GM12878 (cell line): Measurements from ENCODE around the gene METTL9. TPM values are rescaled to one million over a fixed set of nuclear protein-coding genes. Genes with fewer than 3 reads are reported as not detected.

Experiments
- ATAC-seq: fragments of 200-7000 bp; cut with Tn5 transposase; 3 replicates; pipeline ENCODE4 v1.9.1; 2020; ENCODE audit warnings: mild to moderate bottlenecking, moderate library complexity
- BruUV-seq: library from RNA; stranded (reverse); fragments of 400-500 nt; replicated peaks from 2 replicates; lab custom pipeline; 2021; lab: Mats Ljungman, UMichigan
- CTCF ChIA-PET: fragments of 300-600 bp; sonication (Branson Sonifier 250); formaldehyde crosslinking; extraction: SDS; loops from one replicate; lab custom pipeline; 2021; ENCODE audit warnings: inconsistent platforms; lab: Yijun Ruan, JAX
- POLR2A ChIA-PET: fragments of 350-600 bp; formaldehyde crosslinking; extraction: SDS; loops from one replicate; lab custom pipeline; 2021; ENCODE audit warnings: inconsistent platforms; lab: Charles Lee
- RAD21 ChIA-PET: fragments of 300-600 bp; sonication (Branson Sonifier 250); formaldehyde crosslinking; loops from one replicate; lab custom pipeline; 2023; ENCODE audit warnings: antibody characterized with exemption; ENCODE audit not compliant: unreplicated experiment; lab: Charles Lee
- SMC1A ChIA-PET: fragments of 300-600 bp; sonication (Branson Sonifier 250); formaldehyde crosslinking; loops from one replicate; lab custom pipeline; 2023; ENCODE audit not compliant: unreplicated experiment, uncharacterized antibody; lab: Charles Lee
- DNase-seq: peaks from one replicate; pipeline ENCODE4 v3.0.0-alpha.2; 2011; ENCODE audit warnings: low read depth, low spot score
- FAIRE-seq: peaks from 3 replicates; lab custom pipeline; 2011; peaks lifted over from hg19 to GRCh38; lab: Jason Lieb, UNC
- H2AFZ ChIP-seq: 2 replicates; pipeline ENCODE4 v1.6.0; 2011; ENCODE audit warnings: low read depth, low read length, control low read depth; ENCODE audit not compliant: control insufficient read depth
- H3K27ac ChIP-seq: 2 replicates; pipeline ENCODE4 v1.5.1; 2011; ENCODE audit warnings: control low read depth; ENCODE audit not compliant: control insufficient read depth, insufficient read depth
- H3K27me3 ChIP-seq, 2 experiments: replicated peaks in 1 of 2; 2 replicates each; pipeline versions ENCODE4 v1.6.0 to v1.6.1; 2011; ENCODE audit warnings: low read length in 1 of 2; ENCODE audit not compliant: control insufficient read depth in 2 of 2, insufficient read depth in 2 of 2
- H3K36me3 ChIP-seq, 2 experiments: 2 replicates each; pipeline ENCODE4 v1.5.1; 2011; ENCODE audit warnings: low read length in 1 of 2; ENCODE audit not compliant: control insufficient read depth in 2 of 2, insufficient read depth in 2 of 2
- H3K4me1 ChIP-seq: 2 replicates; pipeline ENCODE4 v1.6.1; 2011; ENCODE audit warnings: mild to moderate bottlenecking, low read length, moderate library complexity, mixed read lengths; ENCODE audit not compliant: control insufficient read depth, insufficient read depth
- H3K4me2 ChIP-seq: 2 replicates; pipeline ENCODE4 v1.6.0; 2011; ENCODE audit warnings: control low read depth; ENCODE audit not compliant: control insufficient read depth, insufficient read depth
- H3K4me3 ChIP-seq: fragments of 200-600 bp; sonication (generic); 2 replicates; pipeline ENCODE4 v1.5.1; 2016
- H3K79me2 ChIP-seq: 2 replicates; pipeline ENCODE4 v1.6.0; 2011; ENCODE audit warnings: low read length; ENCODE audit not compliant: control insufficient read depth, insufficient read depth
- H3K9ac ChIP-seq: 2 replicates; pipeline ENCODE4 v1.8.0; 2011; ENCODE audit warnings: low read length, control low read depth, mixed read lengths; ENCODE audit not compliant: control insufficient read depth, insufficient read depth
- H3K9me3 ChIP-seq: replicated peaks from 3 replicates; pipeline ENCODE4 v1.5.1; 2011; ENCODE audit warnings: mild to moderate bottlenecking, low read length; ENCODE audit not compliant: control insufficient read depth, insufficient read depth
- H4K20me1 ChIP-seq: 2 replicates; pipeline ENCODE4 v1.6.0; 2011; ENCODE audit not compliant: control insufficient read depth, insufficient read depth
- ATF2 ChIP-seq: IDR thresholded peaks from 2 replicates; pipeline ENCODE4 v1.6.1; 2012; ENCODE audit warnings: low read length, inconsistent platforms
- BACH1 ChIP-seq: fragments of 450-650 bp; IDR thresholded peaks from 2 replicates; pipeline ENCODE4 v1.6.1; 2017; ENCODE audit warnings: mild to moderate bottlenecking, borderline replicate concordance
- CEBPB ChIP-seq, 2 experiments: fragments of 150-350 bp in 1 of 2; IDR thresholded peaks; 2 replicates each; pipeline ENCODE4 v1.6.1; 2012 to 2014; ENCODE audit warnings: low read depth in 2 of 2, low read length in 2 of 2, borderline replicate concordance in 1 of 2, inconsistent platforms in 1 of 2
- GATAD2B ChIP-seq: fragments of 450-650 bp; conservative IDR thresholded peaks from 2 replicates; pipeline ENCODE4 v1.6.1; 2017; ENCODE audit warnings: low read depth, mild to moderate bottlenecking, moderate library complexity
- KLF5 ChIP-seq: fragments of 450-650 bp; IDR thresholded peaks from 2 replicates; pipeline ENCODE4 v1.6.1; 2014; ENCODE audit warnings: mild to moderate bottlenecking; ENCODE audit not compliant: partially characterized antibody
- NKRF ChIP-seq: fragments of 450-650 bp; conservative IDR thresholded peaks from 2 replicates; pipeline ENCODE4 v1.6.1; 2017; ENCODE audit warnings: mild to moderate bottlenecking, moderate library complexity
- PAX8 ChIP-seq: fragments of 450-650 bp; IDR thresholded peaks from 2 replicates; pipeline ENCODE4 v1.6.1; 2017; ENCODE audit warnings: mild to moderate bottlenecking, moderate library complexity
- RB1 ChIP-seq: fragments of 450-650 bp; formaldehyde crosslinking; IDR thresholded peaks from 2 replicates; pipeline ENCODE4 v1.6.1; 2017; ENCODE audit warnings: mild to moderate bottlenecking, borderline replicate concordance
- SKIL ChIP-seq: fragments of 450-650 bp; IDR thresholded peaks from 2 replicates; pipeline ENCODE4 v1.6.1; 2017; ENCODE audit warnings: mild to moderate bottlenecking, low read depth, inconsistent platforms; ENCODE audit not compliant: poor library complexity, severe bottlenecking
- TAF1 ChIP-seq: IDR thresholded peaks from 2 replicates; pipeline ENCODE4 v1.6.1; 2011; ENCODE audit warnings: mild to moderate bottlenecking, low read depth, low read length, borderline replicate concordance
- TBL1XR1 ChIP-seq: IDR thresholded peaks from 2 replicates; pipeline ENCODE4 v1.6.1; 2012; ENCODE audit warnings: low read depth, low read length, improper control_type of control experiment
- ZNF274 ChIP-seq: IDR thresholded peaks from one replicate; pipeline ENCODE4 v1.8.0; 2011; ENCODE audit not compliant: insufficient read length, insufficient read depth
- WGBS: methylation state at CpG from one replicate; pipeline ENCODE4 v1.1.6; 2016; ENCODE audit warnings: low lambda C conversion rate; ENCODE audit not compliant: insufficient replicate concordance, insufficient coverage; ENCODE audit errors: missing lambda C conversion rate; 5-methylcytosine and 5-hydroxymethylcytosine counted together
- in situ Hi-C: fragments of 300-500 bp; cut with MboI; formaldehyde crosslinking; loops from 9 replicates; pipeline ENCODE4 v1.14.3; 2018; ENCODE audit warnings: mixed read lengths
- intact Hi-C: fragments of 100-400 bp; cut with micrococcal nuclease; formaldehyde crosslinking; loops from one replicate; pipeline ENCODE4 v1.14.2; 2022; ENCODE audit not compliant: unreplicated experiment
- polyA plus RNA-seq, 11 experiments: library from polyadenylated mRNA; depleted of rRNA in 4 of 11; unstranded in 6 of 11; stranded (reverse) in 5 of 11; fragments of >200 nt; fragmentation: Nextera tagmentation in 4 of 11; fragmentation: Illumina TruSeq in 1 of 11; extraction: Ambion mirVana in 4 of 11; extraction: Trizol in 1 of 11; gene quantifications; 1 replicate in 1 of 11; 2 replicates in 10 of 11; pipeline versions ENCODE4 v1.2.1 to v1.2.3, GENCODE V29; 2011 to 2016; ENCODE audit warnings: inconsistent platforms in 2 of 11, missing spikeins in 2 of 11, low read depth in 1 of 11
- total RNA-seq, 4 experiments: library from RNA; depleted of rRNA in 3 of 4; stranded (reverse); fragments of >200 nt in 3 of 4; fragmentation: Illumina TruSeq in 1 of 4; extraction: Trizol in 1 of 4; gene quantifications; 2 replicates each; pipeline versions ENCODE4 v1.2.1 to v1.2.3, GENCODE V29; 2013 to 2021

METTL9 gene
- total and polyA plus RNA-seq, 10 of the 15 experiments (the other 5 are each of a cell fraction or from before 2014, with no cell fraction given), result 19.4 to 119 (median 101) TPM

GRCh38 chr16:21704266-21704665 lies 104.9 kb downstream of the METTL9 start:
- H3K9me3 ChIP-seq, result no peaks in the 10 kb centered on the region; the same call in 2 of the 3 replicates
- H3K4me1 ChIP-seq, result peaks cover 11% of the 10 kb centered on the region
- H3K4me2 ChIP-seq, result no peak overlapping the region
- FAIRE-seq (no peak), ATAC-seq (no peak), DNase-seq (no peak)
- ChIA-PET RAD21 (interaction anchor here (8.7 kb wide), 1 partner anchor 47 kb away, joined by 79 read pairs; no protein-coding TSS in a partner anchor), POLR2A (no interaction called here), CTCF (interaction anchor here (0.9 to 10.4 kb wide), 5 partner anchors 9 to 121 kb away, joined by 3 to 176 read pairs (median 81); no protein-coding TSS in a partner anchor), SMC1A (interaction anchor here (0.7 to 10.1 kb wide), 11 partner anchors 16 to 120 kb away, joined by 3 to 142 read pairs (median 5); no protein-coding TSS in a partner anchor)
- H3K4me3 ChIP-seq, result no peak overlapping the region
- no peaks in the 10 kb centered on the region for H4K20me1 ChIP-seq
- BruUV-seq, result no TSS peak
- no peaks in the 10 kb centered on the region; a peak in 3 of 4 replicates for H3K27me3 ChIP-seq
- in situ Hi-C loops, result loop anchor here (10.0 kb wide), 1 partner anchor 49 kb away; the partner anchor contains the start of gene IGSF6
- intact Hi-C loops, result loop anchor here (10.0 kb wide), 1 partner anchor 1361 kb away; no protein-coding TSS in a partner anchor
- TF ChIP-seq SKIL (no peak), NKRF (no peak), ATF2 (no peak), BACH1 (no peak), CEBPB (IDR thresholded peaks at IDR 0.05; ENCODE audit: borderline replicate concordance in 1 of 2, low read depth in 2 of 2, low read length in 2 of 2) (no peak), TAF1 (no peak), RB1 (no peak), GATAD2B (no peak), KLF5 (no peak), ZNF274 (no peak), TBL1XR1 (no peak), PAX8 (no peak)
- no peak overlapping the region for H3K27ac ChIP-seq
- WGBS, result 58% methylated on average over 5 of the region's 5 CpGs
- no peaks in the 10 kb centered on the region for H3K79me2 ChIP-seq
- H3K9ac ChIP-seq, result no peak overlapping the region
- H3K36me3 ChIP-seq, result no peaks in the 10 kb centered on the region
- no peak overlapping the region for H2AFZ ChIP-seq
